Measurements from ENCODE around the gene PPIG.
A peak's percentile ranks its signal among the peaks of the same experiment; 100 is the strongest.
"Not testable (repeated sequence)": the region's sequence is repeated elsewhere in the genome, so short reads cannot be mapped to it uniquely, and the experiment has no call there.

Gene PPIG

GRCh38 chr2:169584005-169584877 is at the start of gene PPIG:
Gene PPIG, plus strand, starts transcription at chr2:169584351. Its CDS starts 19,691 bp downstream, at chr2:169604042.
- Histone ChIP-seq H3K27me3 (ENCODE audit: insufficient read depth, low read depth, severe bottlenecking) (no peaks in the 10 kb centered on the region), H3K36me3 (peaks cover 10% of the 10 kb centered on the region), H3K4me3 (ENCODE audit: low read depth, low read length) (peak within 1 kb of the TSS; percentile 69), H3K9me3 (ENCODE audit: severe bottlenecking) (peaks cover 12% of the 10 kb centered on the region), H3K27ac (peak within 1 kb of the TSS; percentile 98)
- TF ChIP-seq, protein P1, sequence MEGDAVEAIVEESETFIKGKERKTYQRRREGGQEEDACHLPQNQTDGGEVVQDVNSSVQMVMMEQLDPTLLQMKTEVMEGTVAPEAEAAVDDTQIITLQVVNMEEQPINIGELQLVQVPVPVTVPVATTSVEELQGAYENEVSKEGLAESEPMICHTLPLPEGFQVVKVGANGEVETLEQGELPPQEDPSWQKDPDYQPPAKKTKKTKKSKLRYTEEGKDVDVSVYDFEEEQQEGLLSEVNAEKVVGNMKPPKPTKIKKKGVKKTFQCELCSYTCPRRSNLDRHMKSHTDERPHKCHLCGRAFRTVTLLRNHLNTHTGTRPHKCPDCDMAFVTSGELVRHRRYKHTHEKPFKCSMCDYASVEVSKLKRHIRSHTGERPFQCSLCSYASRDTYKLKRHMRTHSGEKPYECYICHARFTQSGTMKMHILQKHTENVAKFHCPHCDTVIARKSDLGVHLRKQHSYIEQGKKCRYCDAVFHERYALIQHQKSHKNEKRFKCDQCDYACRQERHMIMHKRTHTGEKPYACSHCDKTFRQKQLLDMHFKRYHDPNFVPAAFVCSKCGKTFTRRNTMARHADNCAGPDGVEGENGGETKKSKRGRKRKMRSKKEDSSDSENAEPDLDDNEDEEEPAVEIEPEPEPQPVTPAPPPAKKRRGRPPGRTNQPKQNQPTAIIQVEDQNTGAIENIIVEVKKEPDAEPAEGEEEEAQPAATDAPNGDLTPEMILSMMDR (IDR thresholded peaks at IDR 0.05; ENCODE audit: low read depth, low read length) = no peak
- peak; percentile 89 for DNase-seq

- not testable (repeated sequence) for H3K27me3 ChIP-seq (ENCODE audit: insufficient read depth, low read depth, severe bottlenecking); H3K9me3 ChIP-seq (ENCODE audit: severe bottlenecking); H3K27ac ChIP-seq; H3K4me3 ChIP-seq (ENCODE audit: low read depth, low read length); DNase-seq
- peaks cover 30% of the 10 kb centered on the region for H3K36me3 ChIP-seq
These were observed 44.7 kb upstream of the PPIG start for GRCh38 chr2:169539460-169539859.

DNA sequence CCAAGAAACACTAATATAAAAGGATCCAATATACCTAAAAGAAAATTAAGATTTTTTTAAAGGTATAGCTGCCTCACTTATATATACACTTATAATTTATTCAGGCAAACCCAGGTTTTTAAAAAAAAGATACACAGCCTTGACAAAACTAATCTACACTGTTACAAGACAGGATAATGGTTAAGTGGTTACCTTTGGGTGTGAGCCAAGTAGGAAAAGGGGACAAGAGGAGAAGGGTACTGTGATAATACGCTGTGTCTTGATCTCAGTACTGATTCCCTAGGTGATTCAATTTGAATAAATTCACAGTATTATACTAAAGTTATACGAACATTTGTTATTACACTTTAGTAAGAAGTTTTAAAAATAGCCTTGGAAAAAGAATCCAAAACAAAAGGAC is 44.0 kb upstream of the PPIG start:
- H3K4me3 ChIP-seq (ENCODE audit: low read depth, low read length) = no peak overlapping the region
- H3K9me3 ChIP-seq (ENCODE audit: severe bottlenecking) = no peaks in the 10 kb centered on the region
- no peak for DNase-seq
- H3K27ac ChIP-seq = no peak overlapping the region
- TF ChIP-seq, protein P1 (IDR thresholded peaks at IDR 0.05; ENCODE audit: low read depth, low read length) = no peak
- H3K36me3 ChIP-seq = peaks cover 28% of the 10 kb centered on the region
- no peaks in the 10 kb centered on the region for H3K27me3 ChIP-seq (ENCODE audit: insufficient read depth, low read depth, severe bottlenecking)

GRCh38 chr2:169542433-169542832 is 41.7 kb upstream of the PPIG start:
- TF ChIP-seq, protein P1 (IDR thresholded peaks at IDR 0.05; ENCODE audit: low read depth, low read length) = no peak
- no peaks in the 10 kb centered on the region for H3K27me3 ChIP-seq (ENCODE audit: insufficient read depth, low read depth, severe bottlenecking)
- DNase-seq = no peak
- no peak overlapping the region for H3K27ac ChIP-seq
- no peak overlapping the region for H3K4me3 ChIP-seq (ENCODE audit: low read depth, low read length)
- H3K36me3 ChIP-seq = peaks cover 29% of the 10 kb centered on the region
- H3K9me3 ChIP-seq (ENCODE audit: severe bottlenecking) = no peaks in the 10 kb centered on the region

GRCh38 chr2:169546756-169547155 is 37.4 kb upstream of the PPIG start:
- Histone ChIP-seq H3K27me3 (ENCODE audit: insufficient read depth, low read depth, severe bottlenecking) (no peaks in the 10 kb centered on the region), H3K36me3 (peaks cover 23% of the 10 kb centered on the region), H3K4me3 (ENCODE audit: low read depth, low read length) (no peak overlapping the region), H3K9me3 (ENCODE audit: severe bottlenecking) (no peaks in the 10 kb centered on the region), H3K27ac (no peak overlapping the region)
- TF ChIP-seq, protein P1 (IDR thresholded peaks at IDR 0.05; ENCODE audit: low read depth, low read length) = no peak
- DNase-seq = no peak

- Histone ChIP-seq H3K4me3 (ENCODE audit: low read depth, low read length) (no peak overlapping the region), H3K27ac (no peak overlapping the region), H3K27me3 (ENCODE audit: insufficient read depth, low read depth, severe bottlenecking) (no peaks in the 10 kb centered on the region), H3K9me3 (ENCODE audit: severe bottlenecking) (no peaks in the 10 kb centered on the region), H3K36me3 (peaks cover 40% of the 10 kb centered on the region)
- TF ChIP-seq, protein P1 (IDR thresholded peaks at IDR 0.05; ENCODE audit: low read depth, low read length) = no peak
- no peak for DNase-seq
These were observed 22.8 kb upstream of the PPIG start for GRCh38 chr2:169561364-169561763.

DNA sequence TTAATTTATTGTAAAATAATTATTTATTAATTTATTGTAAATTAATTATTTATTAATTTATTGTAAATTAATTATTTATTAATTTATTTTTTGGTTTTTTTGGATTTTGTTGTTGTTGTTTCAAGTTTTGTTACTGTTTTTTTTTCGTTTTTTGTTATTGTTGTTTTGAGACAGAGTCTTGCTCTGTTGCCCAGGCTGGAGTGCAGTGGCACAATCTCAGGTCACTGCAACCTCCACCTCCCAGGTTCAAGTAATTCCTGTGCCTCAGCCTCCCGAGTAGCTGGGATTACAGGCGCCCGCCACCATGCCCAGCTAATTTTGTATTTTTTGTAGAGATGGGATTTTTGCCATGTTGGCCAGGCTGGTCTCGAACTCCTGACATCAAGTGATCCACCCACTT is 22.1 kb upstream of the PPIG start:
- peaks cover 41% of the 10 kb centered on the region for H3K36me3 ChIP-seq
- H3K4me3 ChIP-seq (ENCODE audit: low read depth, low read length); H3K9me3 ChIP-seq (ENCODE audit: severe bottlenecking): not testable (repeated sequence)

More for the DNA sequence above, 22.1 kb upstream of the PPIG start:
- H3K27ac ChIP-seq = peak overlapping the region; percentile 5; the same call in 1 of the 2 replicates
- not testable (repeated sequence) for H3K27me3 ChIP-seq (ENCODE audit: insufficient read depth, low read depth, severe bottlenecking); DNase-seq

Data from WERI-Rb-1 (cell line).